Lower lobe of right lung (tissue), 2 donors: Measurements from ENCODE around the gene TRAF4. TPM values are rescaled to one million over a fixed set of nuclear protein-coding genes. Genes with fewer than 3 reads are reported as not detected.

Experiments used
- ATAC-seq, 2 donors: fragments of 200-7000 bp; cut with Tn5 transposase; one replicate each; pipeline ENCODE4 v1.9.1; 2020 to 2022; ENCODE audit warnings: mild to moderate bottlenecking in 2 of 2, moderate library complexity in 2 of 2
- DNase-seq: peaks from one replicate; pipeline ENCODE4 v3.0.0-alpha.2; 2020
- H3K27ac ChIP-seq: fragments of 200-600 bp; one replicate; pipeline ENCODE4 v1.8.0; 2022
- H3K27me3 ChIP-seq: fragments of 200-600 bp; one replicate; pipeline ENCODE4 v1.8.0; 2022; ENCODE audit warnings: low read depth
- H3K36me3 ChIP-seq: fragments of 200-600 bp; one replicate; pipeline ENCODE4 v1.8.0; 2022; ENCODE audit warnings: mild to moderate bottlenecking
- H3K4me1 ChIP-seq: fragments of 200-600 bp; one replicate; pipeline ENCODE4 v1.8.0; 2022
- H3K4me3 ChIP-seq: fragments of 200-600 bp; one replicate; pipeline ENCODE4 v1.8.0; 2022; ENCODE audit warnings: mild to moderate bottlenecking
- H3K9me3 ChIP-seq: fragments of 200-600 bp; one replicate; pipeline ENCODE4 v1.8.0; 2022
- intact Hi-C: fragments of 100-400 bp; cut with DNase I; formaldehyde crosslinking; loops from one replicate; pipeline ENCODE4 v1.11.0; 2022
- total RNA-seq: library from RNA; stranded (reverse); fragmentation: NEBNext Ultra II Directional; extraction: Animal tissue kit (Norgen Biotek cat#: 25700); gene quantifications from one replicate; pipeline ENCODE4 v1.2.1, GENCODE V29; 2021
- TF ChIP-seq, protein P1 (sequence below): fragments of 200-600 bp; IDR thresholded peaks from one replicate; pipeline ENCODE4 v1.8.0; 2022; ENCODE audit warnings: antibody characterized with exemption, mild to moderate bottlenecking
- donor health status: DM: no; HTN: yes; CAD: no; lungs with severe emphysema.

The TRAF4 gene
- total RNA-seq, 1 donor from 2014 or later: 52.8 TPM

DNA sequence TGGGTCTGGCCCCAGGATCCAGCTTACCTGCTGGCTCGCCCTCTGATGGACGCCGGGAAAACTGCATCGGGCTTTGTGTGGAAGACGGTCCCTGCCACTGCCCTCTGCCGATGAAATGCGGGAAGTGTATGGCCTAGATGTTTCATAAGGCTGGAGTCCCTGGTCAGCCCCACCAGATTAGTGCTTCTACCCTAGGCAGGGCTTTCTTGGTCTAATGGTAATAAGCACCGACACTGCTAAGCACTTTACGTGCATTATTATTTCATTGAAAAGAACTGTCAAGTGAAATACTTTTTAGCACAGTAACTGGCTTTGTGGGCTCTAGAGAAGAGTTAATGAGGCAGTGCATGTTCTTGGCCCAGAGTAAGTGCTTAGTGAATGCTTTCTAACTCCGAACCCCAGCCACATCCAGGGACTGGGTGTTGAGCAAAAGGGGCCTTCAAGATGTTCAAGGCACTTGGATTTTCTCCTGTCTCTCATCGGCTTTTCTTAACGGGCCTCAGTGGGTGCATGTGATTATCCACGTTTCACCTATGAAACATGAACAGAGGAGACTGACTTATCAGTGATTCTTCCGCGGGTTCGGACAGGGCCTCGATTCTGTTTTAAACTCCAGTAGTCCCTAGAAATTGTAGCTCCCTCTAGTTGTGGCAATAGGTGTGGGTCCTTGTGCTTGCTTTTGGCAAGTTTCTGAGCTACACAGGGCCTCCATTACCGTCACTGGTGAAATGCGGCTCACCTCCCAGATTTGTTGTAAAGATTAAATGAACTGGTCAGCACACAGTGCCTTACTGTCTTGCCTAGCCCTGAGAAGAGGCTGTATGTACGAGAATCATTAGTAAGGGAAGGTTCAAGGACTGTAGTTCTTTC lies 6.6 kb downstream of the TRAF4 start:
- Histone ChIP-seq H3K9me3 (no peaks in the 10 kb centered on the region), H3K4me3 (no peak overlapping the region), H3K4me1 (peaks cover 59% of the 10 kb centered on the region), H3K36me3 (peaks cover 43% of the 10 kb centered on the region), H3K27ac (peak overlapping the region; percentile 25), H3K27me3 (no peaks in the 10 kb centered on the region)
- ATAC-seq (peak; percentile 72 to 84), DNase-seq (peak; percentile 97)
- intact Hi-C loops: no loop called here
- TF ChIP-seq, protein P1, sequence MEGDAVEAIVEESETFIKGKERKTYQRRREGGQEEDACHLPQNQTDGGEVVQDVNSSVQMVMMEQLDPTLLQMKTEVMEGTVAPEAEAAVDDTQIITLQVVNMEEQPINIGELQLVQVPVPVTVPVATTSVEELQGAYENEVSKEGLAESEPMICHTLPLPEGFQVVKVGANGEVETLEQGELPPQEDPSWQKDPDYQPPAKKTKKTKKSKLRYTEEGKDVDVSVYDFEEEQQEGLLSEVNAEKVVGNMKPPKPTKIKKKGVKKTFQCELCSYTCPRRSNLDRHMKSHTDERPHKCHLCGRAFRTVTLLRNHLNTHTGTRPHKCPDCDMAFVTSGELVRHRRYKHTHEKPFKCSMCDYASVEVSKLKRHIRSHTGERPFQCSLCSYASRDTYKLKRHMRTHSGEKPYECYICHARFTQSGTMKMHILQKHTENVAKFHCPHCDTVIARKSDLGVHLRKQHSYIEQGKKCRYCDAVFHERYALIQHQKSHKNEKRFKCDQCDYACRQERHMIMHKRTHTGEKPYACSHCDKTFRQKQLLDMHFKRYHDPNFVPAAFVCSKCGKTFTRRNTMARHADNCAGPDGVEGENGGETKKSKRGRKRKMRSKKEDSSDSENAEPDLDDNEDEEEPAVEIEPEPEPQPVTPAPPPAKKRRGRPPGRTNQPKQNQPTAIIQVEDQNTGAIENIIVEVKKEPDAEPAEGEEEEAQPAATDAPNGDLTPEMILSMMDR: peak; percentile 100

DNA sequence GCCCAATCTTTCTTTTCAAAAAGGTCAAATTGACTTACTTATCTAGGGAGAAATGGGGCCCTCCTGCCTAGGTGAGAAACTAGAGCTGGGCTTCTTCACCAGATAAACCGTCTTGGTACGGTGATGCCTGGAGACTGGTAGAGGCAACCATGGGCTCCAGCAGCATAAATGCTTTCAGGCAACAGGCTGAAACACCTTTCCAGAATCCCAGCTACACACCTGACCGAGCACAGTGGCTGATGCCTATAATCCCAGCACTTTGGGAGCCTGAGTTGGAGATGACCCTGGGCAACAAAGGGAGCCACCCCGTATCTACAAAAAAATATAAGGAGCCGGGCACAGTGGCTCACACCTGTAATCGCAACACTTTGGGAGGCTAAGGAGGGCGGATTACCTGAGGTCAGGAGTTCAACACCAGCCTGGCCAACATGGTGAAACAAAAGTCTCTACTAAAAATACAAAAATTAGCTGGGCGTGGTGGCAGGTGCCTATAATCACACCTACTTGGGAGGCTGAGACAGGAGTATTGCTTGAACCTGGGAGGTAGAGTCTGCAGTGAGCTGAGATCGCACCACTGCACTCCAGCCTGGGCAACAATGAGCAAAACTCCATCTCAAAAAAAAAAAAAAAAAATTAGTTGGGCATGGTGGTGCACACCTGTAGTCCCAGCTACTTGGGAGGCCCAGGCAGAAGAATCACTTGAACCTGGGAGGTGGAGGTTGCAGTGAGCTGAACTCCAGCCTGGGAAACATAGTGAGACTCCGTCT lies 8.0 kb downstream of the TRAF4 start:
- DNase-seq: no peak
- intact Hi-C loops: no loop called here
- TF ChIP-seq, protein P1: no peak
- Histone ChIP-seq H3K4me3 (no peak overlapping the region), H3K27ac (no peak overlapping the region), H3K4me1 (peaks cover 46% of the 10 kb centered on the region), H3K27me3 (no peaks in the 10 kb centered on the region), H3K9me3 (no peaks in the 10 kb centered on the region), H3K36me3 (peaks cover 48% of the 10 kb centered on the region)
- ATAC-seq: no peak

DNA sequence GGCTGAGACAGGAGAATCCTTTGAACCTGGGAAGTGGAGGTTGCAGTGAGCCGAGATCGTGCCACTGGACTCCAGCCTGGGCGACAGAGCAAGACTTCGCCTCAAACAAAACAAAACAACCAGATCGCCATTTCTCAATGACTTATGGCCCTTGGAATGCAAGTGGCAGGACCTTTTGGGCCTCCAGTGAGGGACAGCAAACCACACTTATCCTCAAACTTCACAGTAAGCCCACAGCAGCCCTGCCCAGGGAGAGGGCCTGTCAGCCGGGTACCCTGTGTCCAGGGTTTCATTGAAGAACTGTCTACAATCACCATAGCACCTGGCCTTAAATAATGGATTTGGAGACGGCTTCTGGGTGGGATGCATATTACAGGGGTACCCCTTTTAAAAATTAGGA lies 11.7 kb downstream of the TRAF4 start:
- intact Hi-C loops: no loop called here
- Histone ChIP-seq H3K4me3 (no peak overlapping the region), H3K27ac (no peak overlapping the region), H3K36me3 (peaks cover 49% of the 10 kb centered on the region), H3K27me3 (no peaks in the 10 kb centered on the region), H3K9me3 (no peaks in the 10 kb centered on the region), H3K4me1 (peaks cover 17% of the 10 kb centered on the region)
- TF ChIP-seq, protein P1: no peak
- DNase-seq (no peak), ATAC-seq (no peak)

DNA sequence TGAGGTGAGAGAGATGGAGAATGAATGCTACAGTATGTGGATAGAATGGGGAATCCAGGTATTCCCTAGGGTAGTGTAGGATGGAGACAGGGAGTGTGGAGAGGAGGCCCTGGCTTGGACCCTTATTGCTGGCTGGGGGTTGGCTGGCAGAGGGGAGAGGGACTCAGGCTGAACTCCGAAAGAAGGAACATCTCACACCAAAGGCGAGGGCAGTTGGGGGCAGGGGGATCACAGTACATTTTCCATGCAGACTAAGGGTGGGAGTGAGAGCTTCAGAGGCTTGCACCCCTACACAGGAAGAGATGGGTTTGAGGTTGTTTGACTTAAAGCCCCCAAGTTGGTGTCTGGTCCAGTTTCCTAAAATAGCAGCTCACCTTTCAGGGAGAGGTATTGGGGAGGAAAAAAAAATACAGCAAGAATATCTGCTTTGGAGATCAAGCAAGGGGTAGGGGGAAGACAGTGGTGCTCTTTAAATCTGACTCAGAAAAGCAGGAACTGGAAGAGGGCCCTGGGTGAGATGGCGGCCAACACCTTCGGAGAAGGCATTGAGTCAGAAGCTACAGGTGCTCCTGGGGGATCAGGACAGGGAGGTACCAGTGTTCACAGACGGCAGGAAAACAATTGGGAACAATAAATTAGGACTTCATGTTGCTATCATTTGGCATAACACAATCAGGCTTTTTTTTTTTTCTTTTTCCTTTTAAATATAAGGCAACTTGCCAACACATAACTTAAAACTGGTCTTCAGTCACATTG lies 12.4 kb downstream of the TRAF4 start:
- no peak overlapping the region for H3K27ac ChIP-seq
- no peaks in the 10 kb centered on the region for H3K9me3 ChIP-seq
- TF ChIP-seq, protein P1: no peak
- no peaks in the 10 kb centered on the region for H3K27me3 ChIP-seq
- no peak for ATAC-seq
- H3K4me1 ChIP-seq: peaks cover 24% of the 10 kb centered on the region
- DNase-seq: no peak
- no peak overlapping the region for H3K4me3 ChIP-seq
- peaks cover 42% of the 10 kb centered on the region for H3K36me3 ChIP-seq
- intact Hi-C loops: no loop called here

DNA sequence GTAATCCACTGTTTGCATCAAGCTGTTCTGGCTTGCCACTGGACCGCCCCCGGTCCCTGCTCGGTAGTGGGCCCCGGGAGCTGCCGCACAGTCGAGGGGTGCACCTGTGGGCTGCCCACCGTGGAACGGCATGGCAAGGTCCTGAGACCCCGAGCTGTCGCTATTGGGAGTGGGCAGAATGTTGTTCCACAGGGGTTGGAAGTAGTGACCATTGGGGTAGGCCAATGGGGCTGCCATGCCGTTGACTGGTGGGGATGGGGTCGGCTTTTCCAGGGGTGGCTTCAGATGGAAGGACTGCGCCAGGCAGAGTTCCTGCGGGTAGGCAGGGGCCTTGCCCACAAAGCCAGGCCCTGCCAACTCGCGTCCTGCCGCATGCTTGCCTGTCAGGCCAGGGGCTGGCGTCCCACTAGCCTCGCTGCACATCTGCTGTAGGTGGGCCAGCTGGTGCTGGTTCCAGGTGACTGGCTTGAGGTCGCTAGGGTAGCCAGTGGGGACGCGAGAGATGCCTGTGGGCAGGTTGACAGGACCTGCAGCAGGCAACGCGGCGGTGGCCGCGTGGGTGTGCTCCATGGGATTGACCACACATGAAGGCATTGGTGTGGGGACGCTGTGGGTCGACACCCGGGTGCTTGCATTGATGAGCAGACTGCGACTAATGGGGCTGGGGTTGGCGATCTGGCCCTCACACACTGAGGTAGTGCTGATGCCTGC lies 14.8 kb downstream of the TRAF4 start:
- DNase-seq (no peak), ATAC-seq (peak in 1 of 2 donors; percentile 8)
- TF ChIP-seq, protein P1: no peak
- Histone ChIP-seq H3K9me3 (no peaks in the 10 kb centered on the region), H3K27me3 (no peaks in the 10 kb centered on the region), H3K4me3 (no peak overlapping the region), H3K27ac (no peak overlapping the region), H3K4me1 (peaks cover 31% of the 10 kb centered on the region), H3K36me3 (peaks cover 47% of the 10 kb centered on the region)
- intact Hi-C loops: no loop called here
